HCT116 (cell line): ENCODE results near the gene ACTN1. TPM values are rescaled to one million over a fixed set of nuclear protein-coding genes. Genes with fewer than 3 reads are reported as not detected.

Experiments used
- ATAC-seq: fragments of 200-7000 bp; cut with Tn5 transposase; 2 replicates; pipeline ENCODE4 v1.9.1; 2020; ENCODE audit warnings: mild to moderate bottlenecking, moderate library complexity
- BruUV-seq: library from RNA; stranded (reverse); fragments of 400-500 nt; replicated peaks from 2 replicates; lab custom pipeline; 2021; lab: Mats Ljungman, UMichigan
- CTCF ChIA-PET: fragments of 300-600 bp; sonication (Branson Sonifier 250); formaldehyde crosslinking; loops from one replicate; lab custom pipeline; 2021; ENCODE audit warnings: antibody characterized with exemption; lab: Charles Lee
- POLR2A ChIA-PET: fragments of 300-600, 350-600 bp; sonication (Branson Sonifier 250); formaldehyde crosslinking; loops from one replicate; lab custom pipeline; 2021; ENCODE audit warnings: antibody characterized with exemption; lab: Charles Lee
- RAD21 ChIA-PET, 2 experiments: fragments of 300-600 bp; sonication (Branson Sonifier 250); formaldehyde crosslinking; loops; one replicate each; lab custom pipeline; 2023; ENCODE audit warnings: low total read pairs in 2 of 2; ENCODE audit not compliant: uncharacterized antibody in 2 of 2, unreplicated experiment in 2 of 2, low non-redundant PET in 1 of 2; lab: Charles Lee
- DNase-seq: peaks from one replicate; pipeline ENCODE4 v3.0.0-alpha.2; 2010; ENCODE audit warnings: low read depth, low spot score
- H2AFZ ChIP-seq: fragments of 200-600 bp; shearing (Covaris generic), sonication (generic); 2 replicates; pipeline ENCODE4 v1.6.1; 2017; ENCODE audit warnings: low read depth, mixed run types, mixed read lengths, antibody characterized with exemption, low read length; ENCODE audit not compliant: poor library complexity, severe bottlenecking
- H3K27ac ChIP-seq: 2 replicates; pipeline ENCODE4 v1.5.1; 2012; ENCODE audit warnings: low read depth, low read length
- H3K27me3 ChIP-seq: fragments of 200-600 bp; sonication (generic); 2 replicates; pipeline ENCODE4 v1.6.1; 2016; ENCODE audit warnings: mixed run types, low read length, mixed read lengths; ENCODE audit not compliant: insufficient read depth
- H3K36me3 ChIP-seq, 2 experiments: fragments of 200-500 bp in 1 of 2; fragments of 200-600 bp in 1 of 2; sonication (Bioruptor generic) in 1 of 2; sonication (generic) in 1 of 2; 2 replicates each; pipeline versions ENCODE4 v1.5.1 to v1.6.1; 2014 to 2016; ENCODE audit warnings: low read length in 2 of 2, inconsistent platforms in 1 of 2, mixed read lengths in 1 of 2, mixed run types in 1 of 2; ENCODE audit not compliant: insufficient read depth in 2 of 2, control insufficient read depth in 1 of 2
- H3K4me1 ChIP-seq, 2 experiments: fragments of 200-600 bp in 1 of 2; sonication (generic) in 1 of 2; 2 replicates each; pipeline versions ENCODE4 v1.5.1 to v1.6.1; 2012 to 2017; ENCODE audit warnings: low read length in 2 of 2, inconsistent platforms in 1 of 2, mild to moderate bottlenecking in 1 of 2, mixed read lengths in 1 of 2, mixed run types in 1 of 2, moderate library complexity in 1 of 2; ENCODE audit not compliant: insufficient read depth in 2 of 2, control insufficient read depth in 1 of 2
- H3K4me2 ChIP-seq: fragments of 200-600 bp; sonication (generic); 2 replicates; pipeline ENCODE4 v1.6.1; 2017; ENCODE audit warnings: mixed run types, low read length, mixed read lengths
- H3K4me3 ChIP-seq, 2 experiments: fragments of 200-600 bp in 1 of 2; sonication (generic) in 1 of 2; replicated peaks in 1 of 2; 2 replicates each; pipeline ENCODE4 v1.5.1; 2011 to 2016; ENCODE audit warnings: low read length in 2 of 2, control low read depth in 1 of 2, low read depth in 1 of 2, mild to moderate bottlenecking in 1 of 2, mixed read lengths in 1 of 2, mixed run types in 1 of 2
- H3K79me2 ChIP-seq: fragments of 200-600 bp; sonication (generic); 2 replicates; pipeline ENCODE4 v1.6.1; 2017; ENCODE audit warnings: mild to moderate bottlenecking, mixed run types, low read length, moderate library complexity, mixed read lengths; ENCODE audit not compliant: insufficient read depth
- H3K9ac ChIP-seq: fragments of 200-600 bp; sonication (generic); 2 replicates; pipeline ENCODE4 v1.6.1; 2016; ENCODE audit warnings: low read length, mixed read lengths
- H3K9me2 ChIP-seq: fragments of 200-600 bp; sonication (generic), shearing (Covaris generic); 2 replicates; pipeline ENCODE4 v1.6.1; 2017; ENCODE audit warnings: mixed run types, mild to moderate bottlenecking, moderate library complexity; ENCODE audit not compliant: insufficient read depth
- H3K9me3 ChIP-seq, 2 experiments: fragments of 200-500 bp in 1 of 2; fragments of 200-600 bp in 1 of 2; sonication (Bioruptor generic) in 1 of 2; sonication (generic) in 1 of 2; 2 replicates each; pipeline ENCODE4 v1.6.1; 2014 to 2017; ENCODE audit warnings: low read length in 2 of 2, mixed read lengths in 2 of 2, inconsistent platforms in 1 of 2, low read depth in 1 of 2, mild to moderate bottlenecking in 1 of 2, mixed run types in 1 of 2, moderate library complexity in 1 of 2; ENCODE audit not compliant: control insufficient read depth in 1 of 2, insufficient read depth in 1 of 2
- H4K20me1 ChIP-seq: fragments of 200-600 bp; sonication (generic), shearing (Covaris generic); 2 replicates; pipeline ENCODE4 v1.6.1; 2017; ENCODE audit warnings: mixed run types, mild to moderate bottlenecking, moderate library complexity; ENCODE audit not compliant: insufficient read depth
- CEBPB ChIP-seq: IDR thresholded peaks from 2 replicates; pipeline ENCODE4 v1.6.1; 2012; ENCODE audit warnings: low read depth
- EZH2 ChIP-seq: fragments of 200-600 bp; sonication (generic); IDR thresholded peaks from 2 replicates; pipeline ENCODE4 v1.6.1; 2017; ENCODE audit warnings: antibody characterized with exemption, mixed run types
- FOSL1 ChIP-seq: IDR thresholded peaks from 2 replicates; pipeline ENCODE4 v1.6.1; 2012; ENCODE audit warnings: low read depth
- RAD21 ChIP-seq: IDR thresholded peaks from 2 replicates; pipeline ENCODE4 v1.6.1; 2012; ENCODE audit warnings: low read depth, mild to moderate bottlenecking
- SRF ChIP-seq: IDR thresholded peaks from 2 replicates; pipeline ENCODE4 v1.6.1; 2012; ENCODE audit warnings: low read depth
- intact Hi-C: fragments of 100-400 bp; cut with micrococcal nuclease; formaldehyde crosslinking; loops from 2 replicates; pipeline ENCODE4 v1.10.0; 2022
- total RNA-seq: library from RNA; stranded (reverse); gene quantifications from one replicate; pipeline ENCODE4 v1.2.1, GENCODE V29; 2021; ENCODE audit not compliant: unreplicated experiment
- TF ChIP-seq, protein P1 (sequence below): IDR thresholded peaks from 2 replicates; pipeline ENCODE4 v1.6.1; 2012
- TF ChIP-seq, protein P2 (sequence below): IDR thresholded peaks from 2 replicates; pipeline ENCODE4 v1.6.1; 2011; ENCODE audit warnings: mild to moderate bottlenecking, low read length, moderate library complexity; ENCODE audit not compliant: insufficient replicate concordance; ENCODE audit errors: extremely low read depth

ACTN1 gene
- total RNA-seq, 1 experiment from 2014 or later: 123 TPM

DNA sequence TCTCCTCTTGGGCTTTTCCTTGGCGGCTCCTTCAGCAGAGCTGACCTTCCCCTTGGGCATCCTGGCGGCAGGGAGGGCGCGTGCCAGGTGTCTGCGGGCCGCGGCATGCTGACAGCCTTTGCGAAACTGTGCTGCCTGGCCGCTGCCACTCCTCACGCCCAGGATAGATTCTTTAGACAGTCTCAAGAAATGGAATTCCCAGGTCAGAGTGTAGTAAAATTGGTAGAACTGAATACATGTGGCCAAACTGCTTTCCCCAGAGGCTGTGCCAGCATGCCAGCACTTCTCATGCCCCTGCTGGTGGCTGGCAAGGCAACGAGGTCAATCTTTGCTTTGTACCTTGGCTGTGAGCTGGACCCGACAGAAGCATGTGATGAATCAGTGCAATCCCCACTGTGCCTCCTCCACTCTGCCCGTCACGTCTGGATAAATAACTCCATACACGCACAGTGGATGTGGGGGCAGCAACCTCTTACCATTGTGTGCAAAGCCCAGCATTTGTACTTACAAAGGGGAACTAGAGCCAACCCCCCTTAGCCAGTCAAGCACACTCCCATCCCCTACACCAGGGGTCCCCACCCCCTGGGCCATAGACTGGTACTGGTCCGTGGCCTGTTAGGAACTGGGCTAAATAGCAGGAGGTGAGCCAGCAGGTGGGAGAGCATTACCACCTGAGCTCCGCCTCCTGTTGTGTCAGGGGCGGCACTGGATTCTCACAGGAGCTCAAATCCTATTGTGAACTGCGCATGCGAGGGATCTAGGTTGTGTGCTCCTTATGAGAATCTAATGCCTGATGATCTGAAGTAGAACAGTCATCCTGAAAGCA, 90.9 kb downstream of the ACTN1 start:
- H3K36me3 ChIP-seq: peaks cover 37 to 47% of the 10 kb centered on the region in 2 experiments; a peak in 3 of 4 replicates
- H4K20me1 ChIP-seq: no peaks in the 10 kb centered on the region
- no peak overlapping the region for H3K9ac ChIP-seq
- TF ChIP-seq RAD21 (no peak), CEBPB (no peak)
- TF ChIP-seq, protein P1, sequence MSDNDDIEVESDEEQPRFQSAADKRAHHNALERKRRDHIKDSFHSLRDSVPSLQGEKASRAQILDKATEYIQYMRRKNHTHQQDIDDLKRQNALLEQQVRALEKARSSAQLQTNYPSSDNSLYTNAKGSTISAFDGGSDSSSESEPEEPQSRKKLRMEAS: no peak
- H3K27ac ChIP-seq: no peak overlapping the region
- no peak overlapping the region for H3K4me2 ChIP-seq
- ChIA-PET CTCF (no interaction called here), RAD21 (no interaction called here), POLR2A (no interaction called here)
- no peak for ATAC-seq
- no peaks in the 10 kb centered on the region for H3K9me2 ChIP-seq
- no peak overlapping the region for H2AFZ ChIP-seq
- no TSS peak for BruUV-seq
- H3K79me2 ChIP-seq: no peaks in the 10 kb centered on the region
- no peaks in the 10 kb centered on the region for H3K27me3 ChIP-seq
- no peak overlapping the region for H3K4me3 ChIP-seq
- DNase-seq: no peak
- intact Hi-C loops: no loop called here
- peaks cover 0 to 18% of the 10 kb centered on the region in 2 experiments; a peak in 2 of 4 replicates for H3K4me1 ChIP-seq
- H3K9me3 ChIP-seq: no peaks in the 10 kb centered on the region

DNA sequence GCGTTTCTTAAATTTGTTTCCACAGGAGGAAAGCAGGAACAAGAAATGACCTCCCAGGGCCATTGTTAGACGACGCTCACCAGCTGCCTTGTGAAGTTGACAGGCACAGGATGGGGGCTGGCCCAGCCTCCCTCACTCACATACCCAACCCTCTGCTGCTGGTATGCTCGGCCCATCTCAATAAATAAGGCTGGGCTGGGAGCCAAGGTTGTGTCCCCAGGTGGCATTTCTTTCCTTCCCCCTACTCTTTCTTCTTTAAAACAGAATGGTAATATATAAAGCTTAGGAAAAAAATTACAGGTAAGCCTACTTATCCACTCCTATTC, 93.0 kb downstream of the ACTN1 start:
- H4K20me1 ChIP-seq: no peaks in the 10 kb centered on the region
- no peak overlapping the region for H3K4me3 ChIP-seq
- H3K9me2 ChIP-seq: no peaks in the 10 kb centered on the region
- H3K36me3 ChIP-seq: peaks cover 38 to 46% of the 10 kb centered on the region in 2 experiments; a peak in 3 of 4 replicates
- H3K9ac ChIP-seq: no peak overlapping the region
- DNase-seq: no peak
- no peak for TF ChIP-seq FOSL1
- TF ChIP-seq RAD21: no peak
- no peak for TF ChIP-seq SRF
- TF ChIP-seq, protein P2, sequence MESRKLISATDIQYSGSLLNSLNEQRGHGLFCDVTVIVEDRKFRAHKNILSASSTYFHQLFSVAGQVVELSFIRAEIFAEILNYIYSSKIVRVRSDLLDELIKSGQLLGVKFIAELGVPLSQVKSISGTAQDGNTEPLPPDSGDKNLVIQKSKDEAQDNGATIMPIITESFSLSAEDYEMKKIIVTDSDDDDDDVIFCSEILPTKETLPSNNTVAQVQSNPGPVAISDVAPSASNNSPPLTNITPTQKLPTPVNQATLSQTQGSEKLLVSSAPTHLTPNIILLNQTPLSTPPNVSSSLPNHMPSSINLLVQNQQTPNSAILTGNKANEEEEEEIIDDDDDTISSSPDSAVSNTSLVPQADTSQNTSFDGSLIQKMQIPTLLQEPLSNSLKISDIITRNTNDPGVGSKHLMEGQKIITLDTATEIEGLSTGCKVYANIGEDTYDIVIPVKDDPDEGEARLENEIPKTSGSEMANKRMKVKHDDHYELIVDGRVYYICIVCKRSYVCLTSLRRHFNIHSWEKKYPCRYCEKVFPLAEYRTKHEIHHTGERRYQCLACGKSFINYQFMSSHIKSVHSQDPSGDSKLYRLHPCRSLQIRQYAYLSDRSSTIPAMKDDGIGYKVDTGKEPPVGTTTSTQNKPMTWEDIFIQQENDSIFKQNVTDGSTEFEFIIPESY: no peak
- TF ChIP-seq, protein P1: no peak
- no peak for TF ChIP-seq EZH2
- ChIA-PET POLR2A (no interaction called here), CTCF (no interaction called here), RAD21 (no interaction called here)
- H3K4me1 ChIP-seq: peaks cover 0 to 18% of the 10 kb centered on the region in 2 experiments; a peak in 2 of 4 replicates
- H3K4me2 ChIP-seq: no peak overlapping the region
- no peak overlapping the region for H2AFZ ChIP-seq
- H3K9me3 ChIP-seq: no peaks in the 10 kb centered on the region
- no peaks in the 10 kb centered on the region for H3K79me2 ChIP-seq
- H3K27ac ChIP-seq: no peak overlapping the region
- ATAC-seq: no peak
- H3K27me3 ChIP-seq: no peaks in the 10 kb centered on the region
- BruUV-seq: no TSS peak
- intact Hi-C loops: no loop called here
